ENCODE measurements around the gene PUS10.
"Not testable (repeated sequence)": the region's sequence is repeated elsewhere in the genome, so short reads cannot be mapped to it uniquely, and the experiment has no call there.

DNA sequence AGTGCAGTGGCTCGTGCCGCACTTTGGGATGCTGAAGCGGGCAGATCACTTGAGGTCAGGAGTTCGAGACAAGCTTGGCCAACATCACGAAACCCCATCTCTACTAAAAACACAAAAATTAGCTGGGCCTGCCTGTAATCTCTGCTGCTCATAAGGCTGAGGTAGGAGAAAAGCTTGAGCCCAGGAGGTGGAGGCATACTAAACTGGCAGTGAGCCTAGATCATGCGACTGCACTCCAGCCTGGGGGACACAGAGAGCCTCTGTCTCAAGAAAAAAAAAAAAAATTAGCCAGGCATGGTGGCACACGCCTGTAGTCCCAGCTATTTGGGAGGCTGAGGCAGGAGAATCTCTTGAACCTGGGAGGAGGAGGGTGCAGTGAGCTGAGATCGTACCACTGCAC lies 30.4 kb downstream of the PUS10 start:
- TF ChIP-seq, protein P1, sequence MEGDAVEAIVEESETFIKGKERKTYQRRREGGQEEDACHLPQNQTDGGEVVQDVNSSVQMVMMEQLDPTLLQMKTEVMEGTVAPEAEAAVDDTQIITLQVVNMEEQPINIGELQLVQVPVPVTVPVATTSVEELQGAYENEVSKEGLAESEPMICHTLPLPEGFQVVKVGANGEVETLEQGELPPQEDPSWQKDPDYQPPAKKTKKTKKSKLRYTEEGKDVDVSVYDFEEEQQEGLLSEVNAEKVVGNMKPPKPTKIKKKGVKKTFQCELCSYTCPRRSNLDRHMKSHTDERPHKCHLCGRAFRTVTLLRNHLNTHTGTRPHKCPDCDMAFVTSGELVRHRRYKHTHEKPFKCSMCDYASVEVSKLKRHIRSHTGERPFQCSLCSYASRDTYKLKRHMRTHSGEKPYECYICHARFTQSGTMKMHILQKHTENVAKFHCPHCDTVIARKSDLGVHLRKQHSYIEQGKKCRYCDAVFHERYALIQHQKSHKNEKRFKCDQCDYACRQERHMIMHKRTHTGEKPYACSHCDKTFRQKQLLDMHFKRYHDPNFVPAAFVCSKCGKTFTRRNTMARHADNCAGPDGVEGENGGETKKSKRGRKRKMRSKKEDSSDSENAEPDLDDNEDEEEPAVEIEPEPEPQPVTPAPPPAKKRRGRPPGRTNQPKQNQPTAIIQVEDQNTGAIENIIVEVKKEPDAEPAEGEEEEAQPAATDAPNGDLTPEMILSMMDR (IDR thresholded peaks at IDR 0.05) = not testable (repeated sequence)
- TF ChIP-seq, protein P2, sequence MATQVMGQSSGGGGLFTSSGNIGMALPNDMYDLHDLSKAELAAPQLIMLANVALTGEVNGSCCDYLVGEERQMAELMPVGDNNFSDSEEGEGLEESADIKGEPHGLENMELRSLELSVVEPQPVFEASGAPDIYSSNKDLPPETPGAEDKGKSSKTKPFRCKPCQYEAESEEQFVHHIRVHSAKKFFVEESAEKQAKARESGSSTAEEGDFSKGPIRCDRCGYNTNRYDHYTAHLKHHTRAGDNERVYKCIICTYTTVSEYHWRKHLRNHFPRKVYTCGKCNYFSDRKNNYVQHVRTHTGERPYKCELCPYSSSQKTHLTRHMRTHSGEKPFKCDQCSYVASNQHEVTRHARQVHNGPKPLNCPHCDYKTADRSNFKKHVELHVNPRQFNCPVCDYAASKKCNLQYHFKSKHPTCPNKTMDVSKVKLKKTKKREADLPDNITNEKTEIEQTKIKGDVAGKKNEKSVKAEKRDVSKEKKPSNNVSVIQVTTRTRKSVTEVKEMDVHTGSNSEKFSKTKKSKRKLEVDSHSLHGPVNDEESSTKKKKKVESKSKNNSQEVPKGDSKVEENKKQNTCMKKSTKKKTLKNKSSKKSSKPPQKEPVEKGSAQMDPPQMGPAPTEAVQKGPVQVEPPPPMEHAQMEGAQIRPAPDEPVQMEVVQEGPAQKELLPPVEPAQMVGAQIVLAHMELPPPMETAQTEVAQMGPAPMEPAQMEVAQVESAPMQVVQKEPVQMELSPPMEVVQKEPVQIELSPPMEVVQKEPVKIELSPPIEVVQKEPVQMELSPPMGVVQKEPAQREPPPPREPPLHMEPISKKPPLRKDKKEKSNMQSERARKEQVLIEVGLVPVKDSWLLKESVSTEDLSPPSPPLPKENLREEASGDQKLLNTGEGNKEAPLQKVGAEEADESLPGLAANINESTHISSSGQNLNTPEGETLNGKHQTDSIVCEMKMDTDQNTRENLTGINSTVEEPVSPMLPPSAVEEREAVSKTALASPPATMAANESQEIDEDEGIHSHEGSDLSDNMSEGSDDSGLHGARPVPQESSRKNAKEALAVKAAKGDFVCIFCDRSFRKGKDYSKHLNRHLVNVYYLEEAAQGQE (IDR thresholded peaks at IDR 0.05; ENCODE audit: insufficient read depth in 1 of 2, low read depth in 2 of 2, low read length in 1 of 2) = not testable (repeated sequence)
- TF ChIP-seq POLR2AphosphoS5, TCF7L2 (IDR thresholded peaks at IDR 0.05; ENCODE audit: low read depth, low read length): not testable (repeated sequence)
